HG03558 (cell line): Measurements from ENCODE around the gene H1-8.
"Not testable (repeated sequence)": the region's sequence is repeated elsewhere in the genome, so short reads cannot be mapped to it uniquely, and the experiment has no call there.

Experiments used
- ATAC-seq: cut with Tn5 transposase; IDR thresholded peaks from one replicate; pipeline ENCODE4 v1.9.1; 2021; ENCODE audit warnings: moderate number of reproducible peaks; ENCODE audit not compliant: unreplicated experiment; ENCODE audit errors: extremely low read depth

Gene H1-8

GRCh38 chr3:129543156-129543790 lies at the start of gene H1-8:
Gene H1-8, plus strand, starts transcription at chr3:129543175. Its CDS starts 44 bp downstream, at chr3:129543219.
- ATAC-seq: no peak

- ATAC-seq: no peak
Measured at GRCh38 chr3:129493206-129493605, 49.8 kb upstream of the H1-8 start.

- not testable (repeated sequence) for ATAC-seq
Measured at GRCh38 chr3:129494499-129494898, 48.5 kb upstream of the H1-8 start.

GRCh38 chr3:129495006-129495639 lies 47.9 kb upstream of the H1-8 start:
- ATAC-seq: not testable (repeated sequence)

GRCh38 chr3:129497876-129498275 lies 45.1 kb upstream of the H1-8 start:
- not testable (repeated sequence) for ATAC-seq

GRCh38 chr3:129498603-129499488 lies 44.1 kb upstream of the H1-8 start:
- not testable (repeated sequence) for ATAC-seq

- not testable (repeated sequence) for ATAC-seq
Measured at GRCh38 chr3:129499604-129500333, 43.2 kb upstream of the H1-8 start.

- ATAC-seq: no peak
Measured at GRCh38 chr3:129500334-129500658, 42.7 kb upstream of the H1-8 start.

- no peak for ATAC-seq
Measured at GRCh38 chr3:129501630-129502029, 41.3 kb upstream of the H1-8 start.

GRCh38 chr3:129502641-129503408 lies 40.1 kb upstream of the H1-8 start:
- ATAC-seq: no peak

GRCh38 chr3:129503471-129504291 lies 39.3 kb upstream of the H1-8 start:
- ATAC-seq: no peak

- no peak for ATAC-seq
Measured at GRCh38 chr3:129504471-129505100, 38.4 kb upstream of the H1-8 start.

- no peak for ATAC-seq
Measured at GRCh38 chr3:129505341-129505740, 37.6 kb upstream of the H1-8 start.

GRCh38 chr3:129506231-129506742 lies 36.7 kb upstream of the H1-8 start:
- no peak for ATAC-seq

GRCh38 chr3:129507181-129507831 lies 35.7 kb upstream of the H1-8 start:
- no peak for ATAC-seq

GRCh38 chr3:129512595-129512994 lies 30.4 kb upstream of the H1-8 start:
- no peak for ATAC-seq

- no peak for ATAC-seq
Measured at GRCh38 chr3:129513705-129514104, 29.3 kb upstream of the H1-8 start.

GRCh38 chr3:129514110-129514509 lies 28.9 kb upstream of the H1-8 start:
- ATAC-seq: no peak
